Measurements from ENCODE around the gene HDAC9.

HDAC9 gene

DNA sequence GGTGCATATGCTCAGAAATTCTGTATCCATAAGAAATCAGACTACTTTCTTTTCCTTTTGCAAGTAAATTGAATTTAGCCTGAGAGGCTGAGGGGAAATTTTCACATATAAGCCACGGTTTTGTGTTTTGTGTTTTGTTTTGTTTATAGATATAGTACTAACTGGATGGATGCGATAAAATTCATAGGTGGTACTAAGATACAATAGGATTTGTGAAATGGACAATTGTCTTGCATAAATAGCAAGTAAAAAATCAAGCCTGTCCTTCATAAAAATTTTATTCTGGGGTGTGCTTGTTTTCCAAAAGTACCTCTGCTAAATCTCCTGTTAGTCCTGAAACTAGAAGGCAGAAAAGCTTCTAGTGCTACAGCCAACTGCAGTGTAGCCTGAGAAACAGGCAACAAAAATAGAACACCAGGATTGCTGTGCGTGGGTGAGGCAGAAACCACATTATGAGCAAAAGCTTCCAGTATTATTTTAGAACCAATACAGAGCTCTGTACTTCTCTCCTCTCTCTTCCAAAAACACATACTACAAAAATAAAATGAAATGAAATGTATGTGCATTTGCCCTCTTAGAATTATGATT is 634 bp upstream of the HDAC9 start:
- DNase-seq = no peak

DNA sequence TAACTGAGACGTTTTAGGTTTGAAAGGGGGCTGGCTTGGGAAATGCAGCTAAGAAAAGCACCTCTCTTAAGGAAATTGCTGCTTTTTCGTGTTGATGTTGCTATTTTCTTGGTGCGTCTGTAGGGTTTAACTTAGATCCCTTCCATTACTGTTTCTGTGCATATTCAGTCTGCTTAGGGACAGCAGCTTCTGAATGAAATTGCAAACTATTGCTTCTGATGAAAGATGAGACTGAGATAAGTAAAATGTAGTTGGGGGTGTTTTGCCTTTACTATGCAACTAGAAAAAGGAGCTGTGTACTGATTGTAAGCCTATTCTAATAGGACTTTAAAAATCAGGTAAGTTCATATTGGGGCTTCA is 772 bp downstream of the HDAC9 start:
- DNase-seq = no peak

DNA sequence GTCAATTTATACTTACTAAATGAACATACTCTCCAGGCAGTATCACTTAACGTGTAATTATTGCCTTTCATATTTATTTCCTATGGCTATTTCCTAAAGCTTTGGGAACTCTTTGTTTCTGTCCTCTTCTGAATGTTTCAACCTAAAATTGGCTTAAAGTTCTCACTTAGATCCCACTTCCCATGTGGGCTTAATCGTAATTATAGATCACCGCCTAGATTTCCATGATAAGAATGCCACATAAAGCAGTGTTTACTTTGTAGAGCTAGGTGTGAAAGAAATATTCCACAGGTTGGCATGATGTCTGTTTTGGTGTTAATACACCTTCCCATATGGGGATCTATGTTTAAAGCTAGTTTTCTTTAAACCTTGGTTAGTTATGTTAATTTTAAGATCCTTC is 1.5 kb downstream of the HDAC9 start:
- no peak for DNase-seq

DNA sequence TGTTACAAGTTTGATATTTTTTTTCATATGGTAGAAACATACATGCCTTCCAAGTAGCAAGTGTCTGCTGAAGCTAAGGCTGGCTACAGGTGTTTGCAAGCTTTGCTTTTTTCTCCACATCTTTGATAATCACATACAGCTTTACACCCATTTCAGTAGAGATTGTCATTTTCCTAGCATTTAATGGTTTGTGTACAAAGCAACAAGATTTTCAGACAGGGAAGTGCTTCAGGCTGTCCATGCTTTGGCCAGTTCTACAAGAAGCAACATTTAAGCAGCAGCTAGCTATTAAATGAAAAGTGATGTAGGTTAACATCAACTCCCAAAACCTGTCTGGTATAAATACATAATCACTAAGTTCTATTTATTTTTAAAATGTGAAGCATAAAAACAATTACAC is 2.3 kb downstream of the HDAC9 start:
- no peak for DNase-seq

DNA sequence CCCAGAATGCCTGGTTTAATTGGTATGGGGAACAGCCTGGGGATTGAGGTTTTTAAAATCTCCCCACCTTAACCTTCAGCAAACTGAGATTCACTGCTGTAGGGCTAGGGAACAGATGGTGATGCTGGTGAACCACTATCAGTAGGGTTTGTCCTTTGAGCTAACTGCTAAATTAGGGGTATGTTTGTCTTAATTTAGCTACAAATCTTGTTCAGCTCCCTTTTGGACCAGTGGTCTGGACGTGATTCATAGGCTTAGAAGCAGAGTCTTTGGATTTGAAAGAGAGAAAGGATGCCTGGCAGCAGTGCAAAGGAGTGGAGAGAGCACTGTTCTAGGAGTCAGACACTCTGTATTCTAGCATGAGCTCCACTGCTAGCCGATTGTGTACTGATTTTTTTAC is 2.8 kb downstream of the HDAC9 start:
- DNase-seq = no peak

DNA sequence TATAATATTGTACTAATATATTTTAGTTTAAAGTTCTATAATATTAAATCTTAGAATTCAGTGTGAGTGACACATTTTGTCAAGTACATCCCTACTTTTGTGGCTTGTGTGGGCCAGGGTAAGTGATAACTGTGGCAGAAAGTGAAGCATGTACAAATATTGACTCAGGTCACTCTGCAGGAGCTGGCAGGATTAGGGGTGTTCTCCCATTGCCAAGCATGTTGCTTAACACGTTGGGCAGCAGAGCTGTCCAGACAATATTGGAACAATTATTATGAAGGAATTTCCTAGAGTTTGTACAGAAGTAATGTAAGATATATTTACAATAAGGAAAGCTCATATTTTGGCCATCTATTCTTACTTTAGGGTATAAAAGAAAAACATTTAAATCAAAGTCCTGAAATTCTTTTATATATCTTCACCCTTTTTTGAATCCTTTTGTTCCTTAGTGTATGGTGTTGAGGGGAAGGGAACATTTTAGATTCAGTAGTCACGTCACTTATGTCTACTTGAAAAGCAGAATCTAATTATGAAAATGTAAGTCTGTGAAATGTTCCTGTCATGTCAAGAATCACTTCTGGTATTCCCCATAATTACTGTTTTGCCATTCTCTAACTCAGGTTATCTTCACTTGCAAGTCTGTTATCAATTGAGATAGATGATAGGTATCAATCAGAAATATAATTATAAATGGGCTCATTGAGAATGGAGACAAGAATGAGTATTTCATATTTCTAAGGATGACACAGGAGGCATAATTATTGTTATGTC is 4.0 kb downstream of the HDAC9 start:
- no peak for DNase-seq

DNA sequence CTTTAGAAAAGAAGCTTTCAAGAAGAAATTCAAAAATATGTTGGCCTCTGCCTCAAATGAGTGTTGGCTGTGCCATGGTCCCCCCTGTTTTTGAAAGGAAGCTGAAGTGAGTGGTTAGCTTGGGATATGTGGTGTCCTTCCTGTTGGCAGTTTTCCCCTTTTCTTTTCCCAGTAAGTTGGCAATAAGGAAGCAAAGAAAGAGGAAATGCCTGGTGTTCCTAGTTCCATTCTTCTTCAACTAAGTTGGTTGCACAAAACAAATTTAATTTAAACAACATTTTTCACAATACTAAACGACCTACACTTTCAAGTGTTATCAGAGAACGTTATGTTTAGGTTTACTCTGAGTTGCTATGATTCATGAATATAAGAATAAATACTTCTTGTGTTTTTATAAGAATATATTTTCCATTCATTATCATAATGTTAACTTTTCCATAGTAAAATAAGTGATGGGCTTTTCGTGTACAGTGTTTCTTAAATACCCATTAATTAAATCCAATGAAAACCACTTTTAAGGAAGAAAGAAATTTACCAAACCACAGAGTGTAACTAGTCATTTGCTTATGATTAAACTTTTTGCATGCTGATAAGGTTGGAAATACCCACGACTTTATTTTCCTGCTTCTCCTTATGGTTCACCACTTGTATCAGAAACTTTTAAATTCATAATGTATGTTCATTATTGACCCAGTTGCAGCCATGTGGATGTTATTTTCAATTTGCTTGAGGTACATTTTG is 7.7 kb downstream of the HDAC9 start:
- DNase-seq = no peak

DNA sequence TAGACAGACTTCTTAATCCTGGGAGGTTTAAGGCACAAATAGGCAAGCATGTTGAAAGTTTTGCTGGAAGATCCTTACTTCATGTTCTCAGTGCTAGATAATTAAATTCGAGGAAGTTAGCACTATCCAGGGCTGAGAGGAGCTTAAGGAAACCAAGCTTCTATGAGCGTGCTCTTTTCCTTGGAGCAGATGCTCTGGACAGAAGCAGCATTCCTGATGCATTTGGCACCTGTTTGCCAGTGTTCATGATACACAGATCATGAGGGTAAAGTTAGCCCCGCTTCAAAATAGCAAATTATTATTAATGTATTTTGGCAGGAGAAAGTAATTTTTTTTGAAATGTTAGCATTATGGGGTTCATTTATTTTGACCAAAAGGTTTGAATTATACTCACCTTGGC is 9.4 kb downstream of the HDAC9 start:
- DNase-seq = no peak

DNA sequence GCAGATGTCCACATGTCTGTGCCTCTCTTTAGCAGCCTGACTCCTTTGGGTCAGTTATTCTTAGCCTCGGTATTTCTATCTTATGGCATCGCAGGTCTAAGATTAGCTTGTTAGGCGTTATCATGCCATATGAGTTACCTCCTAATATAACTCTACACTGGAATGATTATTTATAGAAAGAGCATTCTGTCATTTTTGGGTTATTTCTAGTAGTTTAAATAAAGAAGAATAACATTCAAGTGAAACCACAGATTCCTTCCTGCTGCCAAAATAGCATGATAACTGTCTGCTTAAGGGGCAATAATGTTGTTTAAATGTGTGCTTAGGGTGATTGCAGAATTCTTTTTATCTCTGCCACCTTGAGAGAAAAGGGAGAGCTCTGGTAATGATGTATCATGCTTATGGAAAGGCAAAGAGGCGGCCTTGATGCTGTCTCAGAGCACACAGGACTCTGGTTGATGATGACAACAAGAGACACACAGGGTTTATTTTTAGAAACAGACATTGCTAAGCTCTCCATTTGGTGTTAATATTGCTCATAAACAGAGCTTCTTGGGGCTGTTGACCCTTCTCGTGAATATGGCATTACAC is 10.4 kb downstream of the HDAC9 start:
- DNase-seq = no peak

DNA sequence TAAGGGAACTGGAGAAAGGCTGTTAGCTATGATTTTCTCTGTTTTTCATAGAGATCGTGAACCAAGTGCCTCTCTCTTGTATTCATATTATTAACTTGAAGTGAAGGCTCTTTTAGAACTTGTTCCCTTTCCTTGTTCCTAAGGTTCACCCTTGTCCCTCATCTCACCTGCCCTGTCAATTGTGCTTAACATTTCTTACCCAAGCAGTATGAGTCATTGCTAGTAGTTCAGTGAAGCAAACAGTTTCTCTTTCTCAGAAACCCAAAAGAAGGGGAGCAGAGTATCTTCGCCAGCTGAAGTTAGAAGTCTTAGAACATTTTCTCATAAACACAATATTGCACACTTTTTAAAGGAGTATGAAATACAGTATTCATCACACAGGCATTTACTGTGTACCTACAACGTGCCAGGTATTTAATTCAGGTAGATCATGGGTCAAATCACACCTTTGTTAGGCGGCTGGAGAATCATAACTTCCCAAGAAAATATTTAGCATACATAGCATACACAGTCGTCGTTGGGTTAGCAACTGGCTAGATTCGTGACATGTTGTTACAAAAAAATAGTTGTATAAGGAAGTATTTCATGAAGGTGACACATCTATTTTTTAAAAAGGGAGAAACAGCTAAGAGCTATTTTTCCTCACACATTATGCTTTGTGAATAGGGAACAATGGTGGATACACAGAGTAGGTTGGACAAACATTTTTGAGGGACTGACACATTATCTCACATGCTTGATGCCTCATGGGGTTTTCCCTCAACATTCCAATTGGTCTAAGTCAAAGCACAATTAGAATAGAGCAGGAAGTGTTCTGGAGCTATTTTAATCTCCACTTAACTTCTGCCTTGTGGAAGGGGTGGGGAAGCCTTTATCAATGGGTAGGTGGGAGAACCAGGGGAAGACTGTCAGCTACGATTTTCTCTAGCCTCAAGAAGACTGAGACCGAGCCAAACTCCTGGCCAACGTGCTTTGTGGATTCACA is 13.2 kb downstream of the HDAC9 start:
- no peak for DNase-seq

DNA sequence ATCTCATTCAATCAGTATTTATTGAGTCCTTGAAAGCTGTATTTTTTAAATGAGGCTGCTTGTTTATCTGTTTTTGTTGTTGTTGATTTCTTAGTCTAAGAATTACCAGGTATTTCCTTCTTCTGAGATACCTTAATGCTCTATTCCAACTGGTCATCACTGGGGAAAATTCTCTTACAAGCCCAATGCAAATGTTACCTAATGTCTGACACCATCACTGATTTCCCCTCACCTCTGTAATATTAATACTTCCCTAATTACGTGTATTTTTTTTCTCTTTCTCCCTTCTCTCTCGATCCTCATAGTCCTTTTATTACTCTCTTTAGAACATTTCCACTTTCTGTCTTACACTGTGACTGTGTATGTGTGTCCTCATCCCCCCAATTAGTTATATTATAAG is 13.9 kb downstream of the HDAC9 start:
- no peak for DNase-seq

DNA sequence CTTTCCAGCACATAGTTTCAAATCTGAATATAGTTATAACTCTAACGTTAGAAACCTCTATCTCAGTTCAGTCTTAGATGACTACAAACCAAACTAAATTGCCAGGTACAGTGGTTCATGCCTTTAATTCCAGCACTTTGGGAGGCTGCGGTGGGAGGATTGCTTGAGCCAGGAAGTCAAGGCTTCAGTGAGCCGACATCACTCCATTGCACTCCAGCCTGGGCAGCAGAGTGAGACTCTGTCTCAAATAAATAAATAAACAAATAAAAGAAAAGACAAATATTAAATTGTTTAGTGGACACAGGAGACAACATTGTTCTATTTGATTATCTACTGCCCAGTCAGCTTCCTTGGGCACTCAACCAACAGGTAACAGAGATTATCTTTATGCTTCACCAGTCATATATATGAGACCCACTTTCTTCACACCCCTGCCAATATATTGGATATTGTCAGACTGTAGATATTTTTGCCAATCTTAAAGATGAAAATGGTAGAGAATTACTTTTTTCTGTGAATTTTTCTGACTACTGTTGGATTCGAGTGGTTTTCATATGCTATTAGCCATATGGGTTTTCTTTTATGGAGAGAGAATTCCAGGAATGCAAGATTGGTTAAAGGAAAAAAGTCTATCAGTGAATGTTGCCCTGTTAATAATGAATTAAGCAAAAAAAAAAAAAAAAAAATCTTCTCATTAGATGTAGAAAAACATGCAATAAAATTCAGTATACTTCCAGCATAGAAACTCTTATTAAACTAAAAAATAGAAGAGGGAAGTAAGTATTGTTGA is 16.0 kb downstream of the HDAC9 start:
- DNase-seq = no peak

DNA sequence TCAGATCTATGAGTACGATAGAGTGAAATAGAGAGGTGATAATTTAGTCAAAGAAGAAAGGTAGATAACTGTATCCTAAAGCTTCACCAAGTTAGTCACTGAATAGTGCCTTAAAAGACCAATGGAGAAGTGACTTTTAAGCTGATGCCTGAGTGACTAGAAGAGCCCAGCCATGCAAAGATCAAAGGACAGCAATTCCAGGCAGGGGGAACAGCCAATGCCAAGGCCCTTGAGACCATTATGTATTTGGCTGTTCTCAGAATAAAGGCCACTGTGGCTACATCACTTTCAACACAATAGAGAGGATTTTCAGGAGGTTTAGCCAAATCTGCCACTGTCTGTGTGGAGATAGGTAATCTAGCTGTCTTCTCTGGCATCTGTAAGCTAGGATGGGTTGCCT is 17.8 kb downstream of the HDAC9 start:
- DNase-seq = no peak

DNA sequence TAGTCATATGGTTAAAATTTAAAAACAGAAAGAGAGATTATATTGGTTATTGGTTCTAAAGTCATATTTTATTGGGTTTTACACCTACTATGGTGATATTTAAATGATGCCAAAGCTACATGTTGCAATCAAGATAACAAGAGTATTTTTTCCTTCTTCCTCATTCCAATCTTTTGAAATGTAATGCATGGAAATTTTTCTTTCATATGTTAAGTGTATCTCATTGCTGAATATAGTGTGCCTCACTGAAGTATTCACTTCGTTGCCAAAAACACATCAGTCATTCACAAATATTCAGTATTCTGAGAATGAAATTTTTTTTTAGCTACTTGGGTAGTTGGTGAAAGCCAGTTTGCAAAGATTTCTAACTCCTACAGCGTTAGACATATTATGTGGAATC is 19.5 kb downstream of the HDAC9 start:
- no peak for DNase-seq

DNA sequence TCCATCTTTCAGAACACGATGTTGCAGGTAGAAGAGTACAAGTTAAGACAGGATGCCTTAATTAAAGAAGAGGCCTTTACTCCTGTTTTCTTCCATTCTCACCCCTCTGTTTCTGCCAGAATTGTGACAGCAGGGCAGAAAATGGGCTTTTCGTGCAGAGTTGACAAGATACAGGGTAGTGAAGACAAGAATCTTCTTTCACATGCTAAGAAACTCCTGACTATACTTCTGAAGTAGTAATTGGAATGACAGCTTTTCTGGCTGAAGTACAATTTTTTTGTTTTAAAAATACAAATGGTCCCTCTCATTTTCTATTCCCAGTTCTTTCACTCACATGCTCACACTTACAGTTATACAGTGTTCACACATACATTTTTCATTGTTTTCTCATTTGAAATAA is 22.1 kb downstream of the HDAC9 start:
- no peak for DNase-seq

DNA sequence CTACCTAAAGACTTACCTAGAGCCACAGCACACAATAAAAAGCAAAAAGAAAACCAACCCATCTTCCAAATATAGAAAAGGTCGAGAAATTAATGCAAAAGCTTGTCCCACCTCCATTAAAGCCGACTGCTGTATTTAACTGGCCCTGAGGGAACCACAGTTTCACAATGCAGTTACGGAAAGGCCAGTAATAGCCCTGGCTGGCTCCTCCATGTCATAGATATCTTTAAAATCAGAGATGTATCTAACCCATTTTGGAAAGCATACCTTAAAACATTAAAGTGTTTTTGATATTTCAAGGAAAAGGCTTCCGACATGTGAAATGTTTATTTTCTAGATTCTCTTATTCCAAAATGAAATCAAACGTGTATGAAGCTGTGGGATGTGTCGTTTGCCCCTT is 23.0 kb downstream of the HDAC9 start:
- no peak for DNase-seq

DNA sequence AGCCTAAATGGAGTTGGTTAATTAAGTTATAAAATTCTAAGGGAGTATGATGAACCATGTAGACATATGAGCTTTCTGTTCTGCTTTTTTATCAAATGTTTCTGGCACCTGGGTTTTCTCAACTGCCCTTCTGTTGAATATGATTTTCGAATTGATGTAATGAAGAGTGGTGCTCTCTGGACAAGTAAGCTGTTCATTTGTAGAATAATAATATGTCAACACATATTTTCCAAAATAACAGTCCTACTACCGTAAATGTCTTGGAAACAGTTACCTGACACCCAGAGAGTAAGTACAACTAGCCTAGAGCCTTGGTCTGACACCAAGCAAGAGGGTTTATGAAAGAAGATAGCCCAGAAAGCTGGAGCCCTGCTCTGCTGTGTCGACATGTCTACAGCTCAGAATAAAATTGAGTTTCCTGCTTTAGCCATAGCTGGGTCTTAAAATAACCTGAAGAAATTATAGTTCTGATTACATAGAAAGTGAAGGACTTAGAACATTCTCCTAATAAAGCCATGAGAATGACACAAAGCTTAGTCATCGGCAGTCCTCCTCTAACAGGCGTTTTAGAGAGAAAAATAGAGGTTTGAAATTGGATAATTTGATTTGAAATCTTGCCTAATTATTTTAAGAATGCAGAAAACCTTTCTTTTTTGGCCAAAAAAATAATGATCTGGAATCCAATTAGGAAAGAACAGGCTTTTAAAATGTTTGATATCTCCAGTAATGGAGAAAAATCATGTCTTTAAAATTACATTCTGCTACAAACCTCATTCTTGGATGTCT is 25.1 kb downstream of the HDAC9 start:
- DNase-seq = no peak

DNA sequence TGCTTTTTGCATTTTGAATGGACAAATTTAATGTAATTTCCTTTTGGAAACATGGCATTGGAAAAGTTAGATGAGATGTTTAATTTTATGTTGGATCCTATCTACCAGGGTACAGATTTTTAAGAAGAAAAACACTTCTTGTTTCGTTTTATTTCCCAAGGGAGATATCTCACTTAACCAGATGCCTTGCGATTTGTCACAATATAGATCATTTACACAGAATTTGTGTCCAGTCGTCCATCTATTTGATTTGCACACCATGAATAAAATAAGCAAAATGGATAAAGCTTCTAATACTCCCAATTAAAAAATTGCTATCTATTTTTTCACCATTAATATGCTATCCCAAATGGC is 25.7 kb downstream of the HDAC9 start:
- no peak for DNase-seq

DNA sequence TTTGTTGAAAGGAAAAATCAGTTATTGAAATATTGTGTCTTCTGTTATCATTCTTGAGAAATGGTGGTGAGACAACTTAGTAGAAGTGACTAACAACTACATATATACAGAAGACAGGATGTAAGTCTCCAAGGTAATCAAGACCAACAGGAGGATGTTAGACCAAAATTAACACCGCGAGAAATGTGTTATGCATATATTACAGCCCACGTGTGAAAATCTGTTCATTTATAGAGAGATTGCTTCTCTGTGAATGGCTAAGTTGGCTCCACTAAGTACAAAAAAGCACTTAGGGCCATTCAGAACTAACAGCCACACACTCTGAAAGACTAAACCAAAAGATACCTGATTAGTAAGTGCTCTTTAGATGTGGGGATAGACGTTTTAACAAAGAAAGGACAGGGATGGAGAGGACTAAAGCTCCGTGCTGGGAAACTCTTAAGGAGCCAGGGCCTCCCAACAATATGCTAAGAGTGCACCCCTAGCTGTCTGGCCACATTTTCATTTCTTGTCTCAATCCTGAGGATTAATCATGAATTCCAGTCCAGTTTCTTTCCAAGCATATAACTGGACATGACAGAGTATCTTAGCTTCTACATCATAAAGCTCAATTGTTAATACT is 26.5 kb downstream of the HDAC9 start:
- peak; percentile 15 for DNase-seq

DNA sequence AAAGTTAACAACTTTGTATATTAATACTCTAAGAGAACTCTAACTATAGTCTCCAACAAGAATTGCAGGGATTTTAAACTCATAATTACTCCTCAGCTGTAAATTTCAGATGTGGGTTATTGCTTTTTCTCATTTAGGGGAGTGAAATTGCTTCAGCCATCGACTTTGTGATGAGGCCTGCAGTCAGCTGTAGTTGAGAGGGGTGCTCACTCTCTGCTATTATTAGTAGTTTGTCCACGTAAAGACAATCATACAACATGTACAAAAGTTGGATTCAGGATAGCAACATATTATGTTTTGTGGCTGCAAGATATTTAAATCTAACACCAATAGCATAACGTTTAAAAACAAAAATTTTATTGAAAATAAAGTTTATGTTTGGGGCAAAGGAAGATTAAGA is 28.7 kb downstream of the HDAC9 start:
- DNase-seq = no peak
